ENCODE data around the gene ABHD16A. TPM values are rescaled to one million over a fixed set of nuclear protein-coding genes. Genes with fewer than 3 reads are reported as not detected.

Gene ABHD16A
- total and polyA plus RNA-seq, 4 experiments from 2014 or later = 35.9 to 69.2 (median 56.4) TPM

DNA sequence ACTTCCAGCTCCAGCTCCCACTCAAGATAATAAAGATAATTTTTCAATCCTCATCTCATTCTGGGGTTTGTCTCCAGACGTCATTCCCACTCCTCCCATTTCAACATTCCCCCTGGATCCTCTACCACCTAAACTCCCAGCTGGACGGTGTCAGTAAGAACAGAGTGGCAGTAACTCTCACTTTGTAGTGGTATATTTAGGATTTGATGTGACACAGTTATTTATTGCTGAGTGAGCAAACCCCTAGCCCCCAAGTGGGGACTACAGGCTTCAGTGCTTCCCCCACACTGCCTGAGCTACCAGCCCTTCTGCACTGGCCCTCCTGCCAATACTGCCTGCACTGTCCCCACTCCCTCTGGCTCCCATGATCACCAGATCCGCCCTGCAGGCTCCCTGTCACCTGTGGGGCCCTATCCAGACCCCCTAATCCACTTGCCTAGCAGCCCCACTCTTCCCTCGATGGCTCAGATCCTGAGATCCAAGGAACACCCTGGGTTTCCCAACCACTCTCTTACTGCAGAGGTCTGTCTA lies 44.9 kb downstream of the ABHD16A start:
- H3K27me3 Mint-ChIP-seq = no peaks in the 10 kb centered on the region
- H3K4me3 Mint-ChIP-seq = peak overlapping the region; percentile 45 to 93 (median 70)
- peak overlapping the region; percentile 87 to 94 (median 88) for H3K27ac Mint-ChIP-seq
- peaks cover 36 to 78% (median 52%) of the 10 kb centered on the region in 4 donors for H3K4me1 Mint-ChIP-seq
- ChIA-PET POLR2A (ENCODE audit: partially characterized antibody) (interaction anchor here (1.1 kb wide), 1 partner anchor 172 kb away, joined by 4 read pairs; no protein-coding TSS in a partner anchor), CTCF (ENCODE audit: partially characterized antibody) (interaction anchor here (1.2 kb wide), 1 partner anchor 172 kb away, joined by 4 read pairs; no protein-coding TSS in a partner anchor)
- intact Hi-C loops (cut with micrococcal nuclease) = loop anchor here (10.0 kb wide), 1 partner anchor 1187 kb away; the partner anchor contains the start of gene PSMB8
- Histone ChIP-seq H3K9me3 (ENCODE audit: control insufficient read depth in 1 of 2, low read length in 2 of 2) (no peaks in the 10 kb centered on the region), H3K4me3 (ENCODE audit: low read length in 2 of 2) (no peak overlapping the region), H3K27me3 (ENCODE audit: insufficient read depth, low read length) (no peaks in the 10 kb centered on the region), H3K27ac (ENCODE audit: low read depth, low read length) (peak overlapping the region; percentile 84), H3K36me3 (ENCODE audit: insufficient read depth, low read length) (peaks cover 13% of the 10 kb centered on the region), H3K4me1 (ENCODE audit: insufficient read depth, low read length) (peaks cover 53% of the 10 kb centered on the region)
- DNase-seq = no peak
- peaks cover 0 to 2% (median 0%) of the 10 kb centered on the region in 8 donors for H3K9me3 Mint-ChIP-seq
- H3K36me3 Mint-ChIP-seq = peaks cover 7 to 40% of the 10 kb centered on the region in 2 donors

DNA sequence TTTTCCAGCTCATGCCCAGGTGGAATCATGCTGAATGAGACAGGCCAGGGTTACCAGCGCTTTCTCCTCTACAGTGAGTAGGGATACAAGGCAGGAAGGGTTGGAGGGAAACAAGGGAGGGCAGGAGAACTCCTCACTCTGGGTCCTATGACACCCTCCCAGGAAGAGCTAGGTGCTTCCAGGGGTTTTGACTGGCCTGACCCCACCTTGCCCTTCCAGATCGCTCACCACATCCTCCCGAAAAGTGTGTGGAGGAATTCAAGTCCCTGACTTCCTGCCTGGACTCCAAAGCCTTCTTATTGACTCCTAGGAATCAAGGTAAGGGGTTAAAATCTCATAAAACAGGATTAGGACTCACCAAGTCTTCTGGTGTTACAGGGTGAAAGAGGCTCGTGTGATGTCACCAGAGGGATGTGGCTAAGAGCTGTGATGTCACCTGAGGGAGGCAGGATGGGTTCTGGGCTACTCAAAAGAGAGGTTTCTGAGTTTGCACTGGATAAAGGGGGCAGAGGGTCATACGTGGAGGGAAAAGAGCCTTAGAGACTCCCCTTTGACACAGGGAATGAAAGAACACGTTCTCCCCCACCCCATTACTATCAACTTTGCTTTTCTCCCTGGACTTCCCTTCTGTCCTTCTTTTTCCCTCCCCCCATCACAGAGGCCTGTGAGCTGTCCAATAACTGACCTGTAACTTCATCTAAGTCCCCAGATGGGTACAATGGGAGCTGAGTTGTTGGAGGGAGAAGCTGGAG lies 45.5 kb downstream of the ABHD16A start:
- CTCF ChIA-PET (ENCODE audit: partially characterized antibody) = interaction anchor here (1.2 kb wide), 1 partner anchor 172 kb away, joined by 4 read pairs; no protein-coding TSS in a partner anchor

DNA sequence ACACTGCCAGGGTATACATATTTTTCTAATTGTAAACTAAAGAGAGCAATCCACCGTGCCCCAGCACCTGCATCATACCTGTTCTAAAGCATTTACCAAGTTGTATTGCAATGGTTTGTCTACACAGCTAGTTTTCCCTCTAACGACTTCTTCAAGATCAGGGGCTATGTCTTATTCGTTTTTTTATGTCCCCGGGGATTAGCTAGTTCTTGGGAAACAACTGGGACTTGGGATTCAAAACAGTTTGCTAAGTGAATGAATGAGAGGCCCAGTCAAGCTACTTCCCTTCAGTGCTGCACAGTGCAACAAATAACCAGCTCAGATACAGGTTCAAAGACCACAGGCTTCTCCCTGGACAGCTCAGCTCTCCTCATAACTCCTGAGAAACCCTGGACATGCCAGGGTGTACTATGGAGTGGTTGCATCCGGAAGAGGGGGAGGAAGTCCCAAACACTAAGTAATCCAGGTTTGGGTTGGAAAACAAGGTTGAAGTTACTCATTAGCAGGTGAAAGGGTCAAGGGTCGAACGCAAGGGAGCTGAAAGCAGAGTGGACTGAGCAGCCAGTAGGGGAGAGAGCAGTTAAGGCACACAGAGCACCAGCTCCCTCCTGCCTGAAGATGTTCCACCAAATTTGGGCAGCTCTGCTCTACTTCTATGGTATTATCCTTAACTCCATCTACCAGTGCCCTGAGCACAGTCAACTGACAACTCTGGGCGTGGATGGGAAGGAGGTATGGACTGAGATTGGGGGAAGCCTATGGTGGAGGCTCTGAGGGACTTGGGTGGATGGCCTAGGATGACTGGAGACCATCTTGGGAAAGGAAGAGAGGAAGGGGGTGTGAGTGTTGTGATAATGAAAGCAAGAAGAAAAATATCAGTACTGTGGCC lies 47.5 kb downstream of the ABHD16A start, which contains the start of gene APOM:
Gene APOM, plus strand, starts transcription at position 546 of the 889 bp plus-strand sequence. Its CDS starts 73 bp downstream, at position 619.
- Mint-ChIP-seq H3K27ac (peak within 1 kb of the TSS; percentile 37 to 88 (median 70)), H3K4me3 (peak within 1 kb of the TSS in 4 of 8 donors; percentile 28 to 58 (median 39)), H3K36me3 (peaks cover 6 to 50% of the 10 kb centered on the region in 2 donors), H3K27me3 (no peaks in the 10 kb centered on the region), H3K4me1 (peaks cover 42 to 78% (median 58%) of the 10 kb centered on the region in 4 donors), H3K9me3 (peaks cover 0 to 15% (median 0%) of the 10 kb centered on the region in 8 donors)
- Histone ChIP-seq H3K36me3 (ENCODE audit: insufficient read depth, low read length) (peaks cover 5% of the 10 kb centered on the region), H3K27me3 (ENCODE audit: insufficient read depth, low read length) (no peaks in the 10 kb centered on the region), H3K27ac (ENCODE audit: low read depth, low read length) (no peak within 1 kb of the TSS), H3K9me3 (ENCODE audit: control insufficient read depth in 1 of 2, low read length in 2 of 2) (no peaks in the 10 kb centered on the region), H3K4me3 (ENCODE audit: low read length in 2 of 2) (no peak within 1 kb of the TSS), H3K4me1 (ENCODE audit: insufficient read depth, low read length) (peaks cover 50% of the 10 kb centered on the region)
- DNase-seq = no peak
- intact Hi-C loops (cut with micrococcal nuclease) = loop anchor here (10.0 kb wide), 1 partner anchor 1189 kb away; the partner anchor contains the start of gene PSMB8
- ChIA-PET POLR2A (ENCODE audit: partially characterized antibody) (interaction anchor here (1.4 to 7.2 kb wide), 2 partner anchors 8 to 35 kb away, joined by 5 to 269 read pairs; partner anchors contain the start of genes C6orf47, CSNK2B, GPANK1 and PRRC2A), CTCF (ENCODE audit: partially characterized antibody) (interaction anchor here (0.7 to 4.6 kb wide), 8 partner anchors 9 to 175 kb away, joined by 3 to 28 read pairs (median 3); partner anchors contain the start of genes CSNK2B and GPANK1)

More for the DNA sequence above, 45.5 kb downstream of the ABHD16A start:
- peak overlapping the region; percentile 60 to 93 (median 72) for H3K4me3 Mint-ChIP-seq
- intact Hi-C loops (cut with micrococcal nuclease) = loop anchor here (10.0 kb wide), 1 partner anchor 1187 kb away; the partner anchor contains the start of gene PSMB8
- POLR2A ChIA-PET (ENCODE audit: partially characterized antibody) = interaction anchor here (0.6 to 1.1 kb wide), 2 partner anchors 38 to 173 kb away, joined by 3 to 4 read pairs; no protein-coding TSS in a partner anchor
- no peaks in the 10 kb centered on the region for H3K27me3 Mint-ChIP-seq
- H3K36me3 Mint-ChIP-seq = peaks cover 6 to 42% of the 10 kb centered on the region in 2 donors
- H3K4me1 Mint-ChIP-seq = peaks cover 36 to 80% (median 54%) of the 10 kb centered on the region in 4 donors
- H3K9me3 ChIP-seq (ENCODE audit: control insufficient read depth in 1 of 2, low read length in 2 of 2) = no peaks in the 10 kb centered on the region
- H3K36me3 ChIP-seq (ENCODE audit: insufficient read depth, low read length) = peaks cover 13% of the 10 kb centered on the region
- peaks cover 0 to 4% (median 0%) of the 10 kb centered on the region in 8 donors for H3K9me3 Mint-ChIP-seq
- no peaks in the 10 kb centered on the region for H3K27me3 ChIP-seq (ENCODE audit: insufficient read depth, low read length)
- DNase-seq = peak in 2 of 5 donors; percentile 24 to 72
- H3K27ac Mint-ChIP-seq = peak overlapping the region; percentile 75 to 94 (median 88)
- H3K4me1 ChIP-seq (ENCODE audit: insufficient read depth, low read length) = peaks cover 48% of the 10 kb centered on the region
- no peak overlapping the region for H3K27ac ChIP-seq (ENCODE audit: low read depth, low read length)
- H3K4me3 ChIP-seq (ENCODE audit: low read length in 2 of 2) = no peak overlapping the region

DNA sequence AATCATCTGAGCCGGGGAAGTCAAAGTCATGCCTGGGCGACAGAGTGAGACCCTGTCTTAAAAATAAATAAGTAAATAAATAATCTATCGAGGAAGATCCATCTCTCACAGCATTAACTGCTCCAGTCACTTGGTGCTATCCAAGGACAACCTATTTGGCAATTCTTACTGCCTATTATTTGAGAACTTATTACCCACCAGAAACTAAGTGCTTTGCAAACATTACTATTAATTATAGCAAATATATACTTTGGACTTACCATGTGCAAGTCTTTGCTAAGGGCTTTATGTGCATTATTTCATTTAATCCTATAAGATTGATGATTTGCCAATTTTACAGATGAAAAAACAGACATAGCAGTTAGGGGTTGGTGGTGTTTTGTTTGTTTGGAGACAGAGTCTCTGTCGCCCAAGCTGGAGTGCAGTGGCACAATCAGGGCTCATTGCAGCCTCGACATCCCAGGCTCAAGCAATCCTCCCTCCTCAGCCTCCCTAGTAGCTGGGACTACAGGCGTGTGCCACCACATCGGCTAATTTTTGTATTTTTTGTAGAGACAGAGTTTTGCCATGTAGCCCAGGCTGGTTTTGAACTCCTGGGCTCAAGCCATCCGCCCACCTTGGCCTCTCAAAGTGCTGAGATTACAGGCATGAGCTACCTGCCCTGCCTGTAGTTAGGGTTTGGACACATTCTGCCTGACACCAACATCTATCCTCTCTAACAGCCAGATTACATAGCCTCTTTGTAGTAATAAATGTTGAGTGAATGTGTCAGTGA lies 48.4 kb downstream of the ABHD16A start:
- no peaks in the 10 kb centered on the region for H3K9me3 ChIP-seq (ENCODE audit: control insufficient read depth in 1 of 2, low read length in 2 of 2)
- POLR2A ChIA-PET (ENCODE audit: partially characterized antibody) = interaction anchor here (3.4 to 7.2 kb wide), 5 partner anchors 9 to 176 kb away, joined by 14 to 269 read pairs (median 31); partner anchors contain the start of genes C6orf47, CSNK2B, GPANK1 and HSPA1B
- peaks cover 0 to 13% (median 0%) of the 10 kb centered on the region in 8 donors for H3K9me3 Mint-ChIP-seq
- CTCF ChIA-PET (ENCODE audit: partially characterized antibody) = interaction anchor here (0.8 to 4.6 kb wide), 7 partner anchors 8 to 176 kb away, joined by 3 to 28 read pairs (median 4); partner anchors contain the start of genes ABHD16A, CSNK2B and GPANK1
- H3K4me1 ChIP-seq (ENCODE audit: insufficient read depth, low read length) = peaks cover 49% of the 10 kb centered on the region
- no peak for DNase-seq
- no peak overlapping the region for H3K27ac ChIP-seq (ENCODE audit: low read depth, low read length)
- peak overlapping the region in 2 of 8 donors; percentile 29 to 42 for H3K4me3 Mint-ChIP-seq
- H3K27me3 ChIP-seq (ENCODE audit: insufficient read depth, low read length) = no peaks in the 10 kb centered on the region
- no peaks in the 10 kb centered on the region for H3K27me3 Mint-ChIP-seq
- peaks cover 8% of the 10 kb centered on the region for H3K36me3 ChIP-seq (ENCODE audit: insufficient read depth, low read length)
- peaks cover 6 to 44% of the 10 kb centered on the region in 2 donors for H3K36me3 Mint-ChIP-seq
- peak overlapping the region in 2 of 7 donors; percentile 55 to 57 for H3K27ac Mint-ChIP-seq
- intact Hi-C loops (cut with micrococcal nuclease) = loop anchor here (5.0 to 10.0 kb wide), 2 partner anchors 72 to 1190 kb away; partner anchors contain the start of genes LTB and PSMB8
- H3K4me3 ChIP-seq (ENCODE audit: low read length in 2 of 2) = no peak overlapping the region
- H3K4me1 Mint-ChIP-seq = peaks cover 40 to 80% (median 56%) of the 10 kb centered on the region in 4 donors

DNA sequence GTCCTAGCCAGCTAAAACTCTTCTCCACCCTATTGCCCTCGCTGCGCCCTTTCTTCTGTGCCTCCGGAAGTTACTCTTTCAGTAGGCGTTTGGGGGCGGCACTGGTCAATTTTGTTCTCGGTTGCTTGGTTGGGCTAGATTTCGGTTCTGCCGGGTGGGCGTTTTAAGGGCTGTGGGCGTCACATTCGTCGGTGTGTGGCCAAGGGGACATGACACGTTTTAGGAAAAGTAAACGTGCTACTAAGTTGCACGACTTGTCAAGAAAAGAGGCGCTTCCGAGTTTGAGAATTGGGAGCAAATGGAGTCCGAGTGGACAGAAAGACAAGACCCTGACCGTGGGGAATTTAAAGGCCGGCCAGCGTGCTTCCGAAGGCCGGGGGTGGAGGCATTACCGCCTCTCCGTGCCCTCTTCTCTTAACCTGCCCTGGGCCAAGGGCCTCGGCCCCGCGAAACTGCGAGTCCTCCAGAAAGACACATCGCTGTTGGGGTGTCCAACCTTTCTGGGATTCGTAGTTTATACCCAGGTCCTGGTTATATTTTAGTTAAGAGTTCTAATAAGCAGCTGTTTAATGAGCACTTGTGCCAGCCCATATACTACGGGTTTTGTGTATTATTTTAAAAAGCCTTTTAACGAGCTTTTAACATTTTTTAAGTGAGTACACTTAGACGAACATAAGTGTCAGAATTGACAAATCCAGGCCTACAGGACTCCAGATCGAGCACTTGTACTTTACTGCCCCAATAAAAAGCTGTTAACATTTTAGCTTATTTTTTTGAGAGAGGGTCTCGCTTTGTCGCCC lies 50.0 kb downstream of the ABHD16A start:
- DNase-seq = peak in 1 of 5 donors; percentile 93
- Histone ChIP-seq H3K4me3 (ENCODE audit: low read length in 2 of 2) (peak overlapping the region; percentile 85 to 92), H3K27ac (ENCODE audit: low read depth, low read length) (peak overlapping the region; percentile 93), H3K9me3 (ENCODE audit: control insufficient read depth in 1 of 2, low read length in 2 of 2) (no peaks in the 10 kb centered on the region), H3K4me1 (ENCODE audit: insufficient read depth, low read length) (peaks cover 33% of the 10 kb centered on the region), H3K36me3 (ENCODE audit: insufficient read depth, low read length) (peaks cover 24% of the 10 kb centered on the region), H3K27me3 (ENCODE audit: insufficient read depth, low read length) (no peaks in the 10 kb centered on the region)
- POLR2A ChIA-PET (ENCODE audit: partially characterized antibody) = interaction anchor here (0.6 to 7.2 kb wide), 56 partner anchors 10 to 1665 kb away, joined by 3 to 269 read pairs (median 7); partner anchors contain the start of genes ABHD16A, ATF6B, C6orf47 and CLIC1
- H3K36me3 Mint-ChIP-seq = peaks cover 15 to 54% of the 10 kb centered on the region in 2 donors
- H3K27ac Mint-ChIP-seq = peak overlapping the region; percentile 99 to 100 (median 100)
- intact Hi-C loops (cut with micrococcal nuclease) = loop anchor here (1.0 to 10.0 kb wide), 11 partner anchors 7 to 1192 kb away; partner anchors contain the start of genes ABHD16A, C6orf47, LTB and NFKBIL1
- CTCF ChIA-PET (ENCODE audit: partially characterized antibody) = interaction anchor here (0.5 to 4.6 kb wide), 8 partner anchors 12 to 179 kb away, joined by 3 to 28 read pairs (median 4); partner anchors contain the start of genes ABHD16A, CSNK2B, DDX39B and GPANK1
- H3K27me3 Mint-ChIP-seq = no peaks in the 10 kb centered on the region
- peak overlapping the region; percentile 96 to 100 (median 98) for H3K4me3 Mint-ChIP-seq
- H3K9me3 Mint-ChIP-seq = peaks cover 0 to 13% (median 0%) of the 10 kb centered on the region in 8 donors
- peaks cover 36 to 72% (median 46%) of the 10 kb centered on the region in 4 donors for H3K4me1 Mint-ChIP-seq
